GM18498 (cell line): ENCODE results near the gene ADGRB3.
"Not testable (repeated sequence)": the region's sequence is repeated elsewhere in the genome, so short reads cannot be mapped to it uniquely, and the experiment has no call there.

Experiments used
- ATAC-seq: cut with Tn5 transposase; IDR thresholded peaks from one replicate; pipeline ENCODE4 v1.9.1; 2021; ENCODE audit warnings: mild to moderate bottlenecking, moderate library complexity; ENCODE audit not compliant: unreplicated experiment

The ADGRB3 gene

DNA sequence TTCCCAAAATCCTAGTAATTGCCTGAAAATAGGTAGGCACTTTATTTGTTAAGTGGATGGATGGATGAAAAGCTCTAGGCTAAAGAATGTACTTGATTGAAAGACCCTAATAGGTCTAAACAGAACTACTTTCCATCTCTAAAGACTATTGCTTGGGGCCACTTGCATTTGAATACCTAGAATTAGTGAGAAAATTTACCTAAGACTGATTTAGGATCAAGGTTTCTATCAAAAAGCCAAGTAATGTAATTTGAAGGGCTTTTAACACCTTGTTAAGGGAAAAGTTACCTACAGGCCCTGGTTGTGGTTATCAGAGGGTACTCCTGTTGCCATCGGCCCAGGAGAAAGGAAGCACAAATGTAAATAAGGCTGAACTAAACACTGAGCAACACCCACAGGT is 581.0 kb downstream of the ADGRB3 start:
- ATAC-seq: no peak

DNA sequence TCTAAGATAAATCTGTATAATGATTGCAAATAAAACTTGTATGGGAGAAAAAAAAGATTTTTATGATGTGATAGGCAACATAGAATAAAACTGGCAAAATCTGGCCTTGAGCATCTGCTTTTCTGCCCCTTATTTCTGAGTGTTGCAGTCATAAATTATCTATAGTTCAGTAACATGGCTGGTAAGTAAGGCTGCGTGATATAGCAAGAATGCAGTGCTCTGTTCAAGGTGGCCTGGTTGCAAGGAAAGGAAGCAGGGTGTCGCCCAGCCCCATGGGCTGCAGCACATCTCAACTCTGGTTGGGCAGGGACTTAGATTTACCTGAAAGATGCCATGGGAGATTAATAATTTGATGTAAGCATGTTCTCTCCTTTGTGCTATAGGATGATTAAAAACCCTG is 582.3 kb downstream of the ADGRB3 start:
- ATAC-seq: no peak

GRCh38 chr6:69220375-69220774 is 585.3 kb downstream of the ADGRB3 start:
- no peak for ATAC-seq

DNA sequence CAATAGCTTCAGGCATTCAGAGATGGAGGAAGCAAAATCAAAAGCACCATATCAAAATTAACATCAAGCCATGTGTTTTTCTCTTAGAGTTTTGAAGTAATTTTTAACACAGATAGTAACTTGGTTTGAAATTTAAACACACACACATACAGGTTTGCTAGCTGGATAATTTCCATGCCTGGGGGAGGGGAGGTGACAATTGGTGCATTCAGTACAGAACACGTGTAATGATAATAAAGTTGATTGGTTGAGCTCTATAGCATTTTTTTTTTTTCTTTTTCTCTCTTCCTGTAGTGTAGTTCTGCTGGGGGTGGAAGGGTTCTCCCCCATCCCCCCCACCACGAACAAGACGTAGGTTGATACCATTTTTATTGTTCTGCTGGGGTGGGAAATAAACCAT is 596.9 kb downstream of the ADGRB3 start:
- ATAC-seq: no peak

DNA sequence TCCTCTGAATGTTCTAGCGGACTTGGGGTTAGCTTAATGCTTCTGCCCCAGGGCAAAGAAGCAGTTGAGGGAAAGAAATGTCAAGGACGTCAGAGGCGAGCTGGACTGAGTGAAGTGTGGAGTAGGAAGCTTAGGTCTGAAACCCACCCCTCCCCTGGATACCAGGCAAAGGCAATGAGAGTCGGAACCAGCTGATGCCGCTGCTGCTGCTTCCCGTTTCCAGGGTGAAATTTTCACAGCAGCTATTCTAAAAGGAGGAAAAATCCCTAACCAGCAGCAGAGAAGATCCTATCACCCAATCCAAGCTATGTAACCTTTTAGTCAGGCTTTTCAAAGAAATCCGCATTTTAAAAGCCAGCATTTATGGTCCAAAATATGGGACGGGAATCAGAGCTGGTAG is 597.4 kb downstream of the ADGRB3 start:
- ATAC-seq: no peak

- ATAC-seq: peak; percentile 93
Measured at GRCh38 chr6:69232911-69233448, 597.9 kb downstream of the ADGRB3 start.

DNA sequence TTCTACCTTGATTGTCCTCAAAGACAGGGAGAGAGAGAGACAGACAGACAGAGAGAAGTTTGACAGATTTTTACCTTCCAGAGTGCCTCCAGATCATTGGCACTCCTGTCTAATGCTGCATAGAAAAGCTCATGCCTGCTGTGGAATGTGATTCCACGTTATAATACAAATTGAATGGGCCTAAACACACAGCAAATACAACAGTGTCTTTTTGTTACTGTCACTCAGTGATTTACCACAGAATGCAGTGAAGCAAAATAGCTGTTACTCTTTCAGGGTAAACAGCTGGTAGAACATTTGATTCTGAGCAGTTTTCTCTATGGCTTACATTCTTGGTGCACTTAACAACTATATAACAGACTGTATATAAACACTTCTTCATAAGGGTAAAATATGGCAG is 603.0 kb downstream of the ADGRB3 start:
- ATAC-seq: no peak

- no peak for ATAC-seq
Measured at GRCh38 chr6:69246983-69247382, 611.9 kb downstream of the ADGRB3 start.

DNA sequence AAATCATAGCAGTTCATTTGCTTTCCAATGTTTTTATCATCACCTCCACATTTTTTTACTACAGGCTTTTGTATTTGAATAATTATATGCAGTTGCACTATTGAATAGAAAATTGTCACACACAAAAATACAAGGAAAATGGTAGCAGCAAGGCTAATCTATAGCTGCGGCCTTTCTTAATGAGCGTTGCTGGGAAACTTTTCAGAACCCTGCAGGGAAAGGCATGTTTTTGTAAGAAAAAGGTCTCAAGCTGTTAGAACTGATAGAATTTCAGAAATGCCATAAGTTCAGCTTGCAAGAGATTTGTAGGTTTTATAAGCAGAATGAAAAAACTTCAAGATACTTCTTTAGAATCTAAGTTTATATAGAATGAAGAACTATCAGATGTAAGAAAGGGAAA is 625.9 kb downstream of the ADGRB3 start:
- ATAC-seq: no peak

GRCh38 chr6:69263297-69263696 is 628.2 kb downstream of the ADGRB3 start:
- ATAC-seq: no peak

DNA sequence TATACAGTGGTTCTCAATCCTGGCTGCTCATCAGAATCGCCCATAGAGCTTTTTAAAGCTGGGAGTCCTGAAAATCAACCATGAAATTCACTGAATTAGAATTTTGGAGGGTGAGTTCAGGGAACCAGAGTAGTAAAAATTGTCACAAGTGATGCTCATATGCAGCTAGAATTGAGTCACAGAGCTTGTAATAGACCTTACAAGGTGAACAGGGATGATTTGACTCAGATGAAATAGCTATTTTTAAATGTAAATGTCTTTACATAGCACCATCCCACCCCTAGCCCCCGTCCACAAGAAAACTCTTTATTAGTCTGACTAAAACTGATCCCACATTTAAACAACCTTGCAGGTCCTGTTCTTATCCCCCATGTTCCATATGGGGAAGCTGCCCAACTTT is 630.0 kb downstream of the ADGRB3 start:
- no peak for ATAC-seq

DNA sequence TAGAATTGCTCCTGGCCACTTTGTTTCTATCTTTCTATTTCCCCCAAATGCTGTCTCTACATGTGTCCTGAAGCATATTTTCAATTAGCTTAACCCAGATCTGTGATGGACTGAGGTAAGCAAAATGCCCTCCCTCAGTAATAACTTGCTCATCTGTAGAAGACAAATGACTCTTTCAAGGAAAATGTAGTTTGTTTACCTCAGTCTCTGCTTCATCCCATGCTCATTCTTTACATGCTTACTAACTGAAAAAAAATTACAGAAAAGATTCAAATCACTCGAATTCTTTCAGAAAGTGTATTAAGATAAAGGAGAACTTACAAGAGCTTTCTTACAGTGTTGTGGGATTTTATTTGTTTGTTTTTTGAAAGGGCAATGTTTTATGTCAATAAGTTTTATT is 630.6 kb downstream of the ADGRB3 start:
- no peak for ATAC-seq

DNA sequence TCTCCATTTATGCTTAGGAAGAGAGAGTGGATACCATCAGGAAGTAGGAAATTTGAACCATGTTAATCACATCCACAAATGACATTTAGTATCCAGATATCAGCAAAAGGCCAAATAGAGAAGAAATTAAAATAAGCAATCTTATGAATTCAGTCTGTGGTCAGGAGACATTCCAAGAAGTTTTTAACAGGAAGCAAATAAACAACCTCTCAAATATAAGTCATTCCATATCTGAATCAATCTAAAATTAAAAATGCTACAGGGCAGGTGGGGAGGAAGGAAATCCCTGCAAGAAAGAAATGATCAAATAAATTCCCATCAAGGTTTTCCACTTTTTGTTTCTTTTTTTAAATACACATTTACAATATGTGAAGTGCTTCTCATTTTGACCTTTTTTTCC is 641.1 kb downstream of the ADGRB3 start:
- ATAC-seq: no peak

GRCh38 chr6:69279805-69280204 is 644.7 kb downstream of the ADGRB3 start:
- ATAC-seq: no peak

DNA sequence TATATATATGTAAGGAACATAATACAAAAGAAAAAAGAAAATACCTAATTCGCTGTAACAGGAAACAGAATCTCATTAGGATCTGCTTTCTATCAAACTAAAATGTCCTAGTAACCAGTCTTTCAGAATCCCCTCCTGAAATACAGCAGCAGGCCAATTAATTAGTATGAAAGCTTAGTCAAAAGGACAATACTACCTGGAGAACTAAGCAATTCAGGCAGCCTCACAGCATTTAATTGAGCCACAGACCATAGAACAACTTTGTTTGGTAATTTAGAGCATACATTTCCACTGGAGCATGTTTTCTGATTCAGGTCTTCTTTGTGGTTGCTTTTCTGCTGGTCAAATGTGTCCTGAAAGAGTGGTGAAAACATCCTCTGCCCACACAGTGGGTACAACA is 645.8 kb downstream of the ADGRB3 start:
- ATAC-seq: no peak

DNA sequence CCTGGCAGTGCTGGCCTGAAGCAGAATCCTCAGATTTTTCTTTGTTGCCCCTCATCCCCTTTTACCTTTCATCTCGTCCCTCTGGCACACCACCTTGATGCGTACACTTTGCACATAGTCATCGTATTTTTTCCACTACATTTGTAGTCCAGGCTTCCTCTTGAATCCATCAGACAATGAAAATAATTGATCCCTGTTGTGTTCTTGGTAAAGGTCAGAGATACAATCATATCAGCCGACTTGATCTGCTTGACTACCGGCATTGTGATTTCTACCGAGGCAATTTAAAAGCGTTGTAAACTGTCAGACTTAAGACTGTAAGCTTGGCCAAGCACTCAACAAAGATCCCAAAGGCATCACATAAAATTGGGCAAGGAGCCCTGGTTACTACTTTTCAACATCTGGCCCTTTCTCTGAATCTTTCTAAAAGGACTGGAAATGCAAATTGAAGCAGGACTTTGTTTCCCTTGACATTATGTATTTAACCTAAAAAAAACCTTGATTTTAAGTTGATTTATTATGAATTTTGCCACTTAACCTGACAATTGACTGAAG is 649.2 kb downstream of the ADGRB3 start:
- no peak for ATAC-seq

- ATAC-seq: no peak
Measured at GRCh38 chr6:69285054-69285453, 650.0 kb downstream of the ADGRB3 start.

DNA sequence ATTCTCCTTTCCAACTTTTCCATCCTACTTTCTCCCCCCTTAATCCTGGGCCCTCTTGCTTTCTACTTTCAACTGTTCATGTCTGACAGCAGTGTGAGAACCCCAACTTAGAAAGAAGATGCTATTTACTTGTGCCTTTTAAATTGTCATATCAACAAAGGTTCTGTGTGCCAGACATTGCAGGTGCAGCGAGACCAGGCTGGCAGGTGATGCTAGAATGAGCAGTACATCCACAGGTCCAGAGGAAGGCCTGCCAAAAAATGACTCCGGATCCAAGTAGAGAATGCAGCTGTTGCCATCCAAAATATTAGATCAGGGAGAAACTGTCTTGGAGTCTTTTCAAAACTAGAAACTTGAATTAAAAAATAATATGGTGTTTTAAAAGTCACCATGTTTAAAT is 651.2 kb downstream of the ADGRB3 start:
- no peak for ATAC-seq

- ATAC-seq: not testable (repeated sequence)
Measured at GRCh38 chr6:69288198-69288597, 653.1 kb downstream of the ADGRB3 start.

DNA sequence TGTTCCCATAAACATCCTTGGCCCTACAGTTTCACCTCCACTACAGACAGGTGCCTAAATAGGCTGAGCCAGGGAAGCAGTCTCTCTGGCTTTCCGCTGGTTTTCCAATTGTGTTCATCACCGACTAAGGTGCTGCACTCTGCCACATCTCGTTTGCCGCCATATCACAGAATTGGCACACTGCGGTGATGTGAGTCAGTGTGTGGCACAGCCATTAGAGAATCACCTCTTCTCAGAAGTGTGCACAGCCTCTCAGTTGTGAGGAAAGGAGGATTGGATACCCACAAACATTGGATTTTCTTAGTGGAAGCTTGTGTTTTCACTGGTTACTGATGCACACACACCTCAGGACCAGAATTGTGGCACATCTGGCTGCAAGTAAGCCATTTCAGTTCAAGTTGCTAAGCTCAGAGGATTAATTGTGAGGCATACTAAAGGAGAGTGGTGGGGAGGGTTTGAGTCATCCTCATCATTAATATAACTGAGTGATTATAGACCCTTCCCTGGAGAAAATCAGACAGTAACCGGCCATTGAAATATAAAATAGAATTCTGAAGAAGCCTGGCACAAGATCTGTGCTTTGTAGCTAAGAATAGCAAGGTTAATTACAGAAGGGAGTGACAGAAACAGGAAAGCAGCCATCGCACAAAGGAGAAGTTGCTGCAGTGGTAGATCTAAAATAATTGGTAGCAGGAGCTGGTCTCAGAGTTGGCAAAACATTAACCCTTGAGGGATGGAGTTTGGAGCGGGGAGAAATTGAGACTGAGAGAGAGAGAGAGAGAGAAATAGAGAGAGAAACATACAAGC is 654.8 kb downstream of the ADGRB3 start:
- no peak for ATAC-seq

DNA sequence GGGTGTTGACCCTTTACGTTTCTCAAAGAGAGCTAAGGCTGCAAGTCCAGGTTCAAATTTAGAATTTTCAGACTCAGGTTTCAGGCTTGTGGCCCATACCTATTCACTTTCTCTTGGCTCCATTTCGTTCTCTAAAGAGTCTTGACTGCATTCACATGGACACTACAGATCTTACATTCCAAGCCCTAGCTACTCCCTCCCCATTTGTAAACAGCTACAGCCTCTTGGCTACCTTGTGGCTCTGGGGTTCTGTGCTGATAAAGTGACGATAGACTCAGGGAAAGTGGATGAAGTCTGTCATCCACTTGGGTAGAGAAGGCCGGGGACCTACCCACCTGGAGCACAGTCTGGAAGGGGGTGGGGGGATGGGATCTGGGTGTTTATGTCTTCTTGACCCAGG is 658.4 kb downstream of the ADGRB3 start:
- no peak for ATAC-seq

DNA sequence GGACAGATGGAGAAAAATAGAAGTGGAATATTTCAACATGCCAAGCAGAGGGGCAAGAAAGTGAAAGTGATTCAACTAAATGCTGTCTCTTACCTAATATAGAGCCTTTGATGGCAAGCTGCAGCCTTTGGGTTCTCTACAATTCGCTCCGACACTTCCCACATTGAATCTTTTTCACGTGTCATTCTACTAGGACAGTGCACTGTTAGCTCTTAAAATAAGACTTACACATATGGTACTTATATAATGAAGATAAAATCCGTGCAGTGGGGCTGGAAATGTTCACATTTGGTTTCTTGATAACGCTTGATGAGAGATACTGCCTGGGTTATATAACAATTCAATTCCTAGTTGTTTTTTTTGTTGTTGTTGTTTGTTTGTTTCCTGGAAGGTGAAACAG is 659.3 kb downstream of the ADGRB3 start:
- no peak for ATAC-seq

- ATAC-seq: no peak
Measured at GRCh38 chr6:69294862-69295261, 659.8 kb downstream of the ADGRB3 start.
